Frontal cortex (tissue), 4 donors: ENCODE results near the gene LRRC37A2. TPM values are rescaled to one million over a fixed set of nuclear protein-coding genes. Genes with fewer than 3 reads are reported as not detected.
"Not testable (repeated sequence)": the region's sequence is repeated elsewhere in the genome, so short reads cannot be mapped to it uniquely, and the experiment has no call there.

Experiments used
- DNase-seq, 2 donors: peaks; one replicate each; pipeline ENCODE4 v3.0.0; 2012; ENCODE audit warnings: low spot score in 2 of 2
- FAIRE-seq: peaks from 2 replicates; lab custom pipeline; 2012; peaks lifted over from hg19 to GRCh38; lab: Jason Lieb, UNC
- total RNA-seq: library from RNA; depleted of rRNA; stranded (reverse); fragments of >200 nt; gene quantifications from one replicate; pipeline ENCODE4 v1.2.3, GENCODE V29; 2014
- donor health status: control.
- donor health status: control.
- donor health status: control.

Gene LRRC37A2
- 9.4 TPM for total RNA-seq

GRCh38 chr17:46512168-46512567, at the start of gene LRRC37A2:
TSS of gene LRRC37A2 (plus strand) at chr17:46512468. CDS start at chr17:46512713, 245 bp downstream.
- FAIRE-seq = not testable (repeated sequence)

DNA sequence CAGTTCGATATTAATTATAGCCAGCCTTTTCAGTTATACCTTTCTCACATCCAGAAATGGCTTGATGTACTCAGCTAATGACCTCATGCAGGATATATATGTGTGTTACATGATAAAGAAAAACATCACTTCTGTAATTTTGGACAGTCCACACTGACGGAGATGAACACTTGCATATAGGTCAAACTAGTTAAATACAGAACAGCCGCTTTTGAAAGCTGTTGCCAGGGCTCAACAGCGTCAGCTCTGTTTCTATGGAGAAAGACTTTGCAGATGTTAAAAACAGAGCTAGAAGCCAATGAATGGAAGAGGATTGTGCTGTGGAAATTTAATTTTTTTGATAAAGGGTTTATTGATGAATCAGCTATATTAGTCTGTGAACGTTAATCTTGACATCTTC, 44.6 kb upstream of the LRRC37A2 start:
- not testable (repeated sequence) for DNase-seq, FAIRE-seq

More at GRCh38 chr17:46512168-46512567, at the start of gene LRRC37A2:
- DNase-seq = not testable (repeated sequence)

DNA sequence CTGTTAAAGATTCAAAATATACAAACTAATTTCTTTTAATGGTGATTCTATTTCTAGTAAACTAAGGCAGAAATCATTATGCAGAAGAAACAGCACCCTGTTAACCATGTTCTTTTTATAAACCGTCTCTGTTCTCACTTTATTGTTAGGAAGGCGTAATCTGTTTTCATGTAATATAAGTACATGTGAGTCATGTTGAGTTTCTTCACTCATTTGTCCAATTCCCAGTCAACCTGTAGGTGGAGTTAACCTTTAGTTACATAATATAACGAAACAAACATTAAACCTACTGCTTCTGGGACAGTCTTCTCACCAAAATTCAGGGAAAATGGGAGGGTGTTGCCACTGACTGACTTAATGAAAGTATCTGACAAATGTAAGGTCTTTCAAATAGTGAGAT, 37.8 kb upstream of the LRRC37A2 start:
- DNase-seq = not testable (repeated sequence)
- peak; percentile 40 for FAIRE-seq

GRCh38 chr17:46475583-46475982, 36.7 kb upstream of the LRRC37A2 start:
- FAIRE-seq, DNase-seq: not testable (repeated sequence)

DNA sequence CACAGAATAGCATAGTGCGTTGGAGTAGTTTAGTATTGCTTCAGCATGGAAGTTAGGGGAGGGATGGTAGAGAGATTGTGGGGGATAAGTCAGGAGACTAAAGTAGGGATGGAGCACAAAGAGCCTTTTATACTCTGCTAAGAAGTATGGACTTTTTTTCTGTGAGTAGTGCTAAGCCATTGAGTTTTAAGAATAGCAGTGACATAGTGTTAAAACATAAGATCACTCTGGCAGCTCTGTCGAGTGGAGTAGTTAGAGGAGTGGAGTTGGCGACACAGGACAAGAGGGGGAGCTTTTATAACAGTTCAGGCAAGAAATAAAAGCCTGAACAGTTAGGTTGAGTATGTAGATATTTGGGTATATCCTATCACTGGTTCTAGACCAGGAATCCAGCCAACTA, 33.4 kb upstream of the LRRC37A2 start:
- not testable (repeated sequence) for FAIRE-seq, DNase-seq

- peak; percentile 94 for FAIRE-seq
- not testable (repeated sequence) for DNase-seq
These were observed 31.0 kb upstream of the LRRC37A2 start for GRCh38 chr17:46481310-46481709.

- not testable (repeated sequence) for FAIRE-seq, DNase-seq
These were observed 20.2 kb upstream of the LRRC37A2 start for GRCh38 chr17:46492021-46492420.

DNA sequence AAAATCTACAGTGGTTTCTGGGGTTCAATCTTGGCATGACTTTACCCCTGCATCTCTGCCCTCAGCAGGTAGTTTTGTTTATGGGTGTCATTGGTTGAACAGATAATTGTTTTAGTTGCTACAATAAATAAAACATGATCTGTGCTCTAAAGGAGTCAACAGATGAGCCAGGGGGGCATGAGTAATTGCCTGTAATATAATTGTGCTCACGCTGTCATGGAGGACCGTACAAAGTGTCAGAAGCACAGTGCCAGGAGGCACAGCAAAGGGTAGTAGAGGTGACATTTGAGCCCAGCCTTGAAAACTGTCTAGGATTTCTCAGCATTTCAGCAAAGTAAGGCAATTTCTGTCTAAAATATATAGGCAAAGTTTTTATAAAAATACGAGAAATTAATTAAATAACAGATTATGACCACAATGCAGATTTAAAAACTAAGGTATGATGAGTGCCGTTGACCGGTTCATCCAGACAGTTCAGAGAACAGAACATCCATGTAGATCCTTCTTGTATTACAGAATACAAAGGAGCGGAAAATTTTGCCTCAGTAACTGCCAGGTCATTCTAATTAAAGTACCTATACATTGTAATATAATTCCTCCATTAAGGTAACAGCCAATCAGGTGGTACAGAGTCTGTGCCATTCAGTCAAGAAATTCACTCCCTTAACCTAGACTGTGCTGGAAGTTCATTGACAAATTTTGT, 12.7 kb upstream of the LRRC37A2 start:
- not testable (repeated sequence) for DNase-seq

DNA sequence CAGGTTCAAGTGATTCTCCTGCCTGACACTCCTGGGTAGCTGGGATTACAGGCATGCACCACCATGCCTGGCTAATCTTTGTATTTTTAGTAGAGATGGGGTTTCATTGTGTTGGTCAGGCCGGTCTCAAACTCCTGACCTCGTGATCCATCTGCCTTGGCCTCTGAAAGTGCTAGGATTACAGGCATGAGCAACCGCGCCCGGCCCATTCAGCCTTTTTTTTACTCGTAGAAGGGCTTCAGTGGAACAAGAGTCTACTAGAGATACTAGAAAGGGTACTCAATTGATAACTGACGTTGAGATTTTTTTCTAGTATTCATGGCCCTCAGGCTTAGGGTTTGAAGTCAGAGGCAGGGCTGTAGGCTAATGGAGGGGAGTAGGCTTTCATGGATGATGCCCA, 6.4 kb upstream of the LRRC37A2 start:
- not testable (repeated sequence) for DNase-seq, FAIRE-seq

More for the DNA sequence above, 12.7 kb upstream of the LRRC37A2 start:
- FAIRE-seq = not testable (repeated sequence)

DNA sequence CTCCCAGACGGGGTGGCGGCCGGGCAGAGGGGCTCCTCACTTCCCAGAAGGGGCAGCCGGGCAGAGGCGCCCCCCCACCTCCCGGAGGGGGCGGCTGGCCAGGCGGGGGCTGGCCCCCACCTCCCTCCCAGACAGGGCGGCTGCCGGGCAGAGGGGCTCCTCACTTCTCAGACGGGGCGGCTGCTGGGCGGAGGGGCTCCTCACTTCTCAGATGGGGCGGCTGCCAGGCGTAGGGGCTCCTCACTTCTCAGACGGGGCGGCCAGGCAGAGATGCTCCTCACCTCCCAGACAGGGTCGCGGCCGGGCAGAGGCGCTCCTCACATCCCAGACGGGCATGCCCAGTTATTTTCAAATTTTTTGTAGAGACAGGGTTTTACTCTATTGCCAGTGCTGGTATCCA, 22.4 kb downstream of the LRRC37A2 start:
- not testable (repeated sequence) for FAIRE-seq, DNase-seq

GRCh38 chr17:46548607-46549006, 36.3 kb downstream of the LRRC37A2 start:
- not testable (repeated sequence) for DNase-seq, FAIRE-seq

GRCh38 chr17:46559155-46559554, 46.9 kb downstream of the LRRC37A2 start:
- DNase-seq, FAIRE-seq: not testable (repeated sequence)

DNA sequence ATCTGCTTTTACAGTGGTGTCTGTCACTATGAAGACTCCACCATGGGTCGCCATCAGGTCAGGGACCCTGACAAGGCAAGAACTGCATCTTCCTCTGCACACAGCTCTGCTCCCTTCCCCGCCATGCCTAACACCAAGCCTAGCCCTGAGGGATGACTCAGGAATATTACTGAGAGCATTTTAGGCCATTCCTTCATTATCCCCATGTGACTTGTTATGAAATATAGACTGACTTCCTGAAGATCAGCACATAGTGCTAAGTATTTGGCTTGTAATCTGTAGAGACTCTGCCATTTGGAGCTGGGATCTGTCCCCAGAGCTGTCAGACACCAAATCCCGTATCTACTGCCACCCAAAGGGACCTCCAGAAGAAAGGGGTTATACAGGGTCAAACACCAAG, 47.8 kb downstream of the LRRC37A2 start:
- DNase-seq, FAIRE-seq: not testable (repeated sequence)

DNA sequence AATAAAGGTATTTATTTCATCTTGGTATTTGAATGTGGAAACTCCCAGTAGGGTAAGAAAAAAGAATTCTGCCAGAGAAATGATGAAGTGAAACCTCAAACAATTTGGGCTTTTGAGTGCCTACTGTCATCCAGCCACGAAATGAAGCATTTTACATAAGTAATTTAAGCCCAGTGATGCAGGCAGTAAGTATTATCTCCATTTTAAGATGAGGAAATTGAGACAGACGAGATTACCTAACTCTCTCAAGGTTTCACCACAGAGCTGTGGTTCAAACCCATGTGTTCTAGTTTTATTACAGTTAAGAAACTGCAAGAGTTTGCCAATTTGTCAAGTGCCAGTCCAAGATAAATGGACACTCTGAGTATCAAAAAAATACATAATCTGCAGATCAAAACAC, 54.0 kb downstream of the LRRC37A2 start:
- DNase-seq, FAIRE-seq: not testable (repeated sequence)

DNA sequence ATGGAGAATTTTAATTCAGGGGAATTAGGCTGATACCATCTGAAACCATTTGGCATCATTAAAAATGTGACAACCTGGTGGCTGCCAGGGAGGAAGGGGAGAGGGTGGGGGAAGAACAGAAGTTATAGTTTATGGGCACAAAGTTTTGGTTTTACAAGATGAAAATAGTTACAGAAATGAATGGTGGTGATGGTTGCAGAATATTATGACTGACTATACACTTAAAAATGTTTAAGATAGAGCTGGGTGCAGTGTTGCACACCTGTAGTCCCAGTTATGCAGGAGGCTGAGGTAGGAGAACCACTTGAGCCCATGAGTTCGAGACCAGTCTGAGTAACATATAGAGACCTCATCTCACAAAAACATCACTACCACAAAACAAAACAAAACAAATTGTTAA, 54.7 kb downstream of the LRRC37A2 start:
- FAIRE-seq, DNase-seq: not testable (repeated sequence)

DNA sequence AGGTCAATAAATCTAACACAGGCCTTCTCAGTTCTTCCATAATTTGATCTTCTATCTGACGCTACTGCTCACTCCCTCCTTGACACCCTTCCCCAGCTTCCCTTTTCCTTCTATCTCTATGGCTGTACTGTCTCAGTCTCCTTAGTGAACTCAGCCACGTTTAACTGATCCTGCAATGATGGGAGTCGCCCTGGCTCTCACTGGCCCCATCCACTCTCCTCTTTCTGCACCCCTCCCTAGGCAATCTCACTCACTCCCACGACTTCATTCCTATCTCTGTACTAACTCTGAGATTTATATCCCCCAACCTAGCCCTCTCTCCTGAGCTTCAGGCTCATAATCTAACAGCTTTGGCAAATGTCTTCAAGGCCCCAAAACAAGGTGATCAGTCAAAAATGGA, 59.5 kb downstream of the LRRC37A2 start:
- not testable (repeated sequence) for FAIRE-seq, DNase-seq

GRCh38 chr17:46579083-46580075, 67.1 kb downstream of the LRRC37A2 start, which contains the start of gene ARL17A:
TSS of gene ARL17A (minus strand) at chr17:46579691. CDS start at chr17:46576322, 3,369 bp downstream.
- DNase-seq = not testable (repeated sequence)
- FAIRE-seq = peak; percentile 99

DNA sequence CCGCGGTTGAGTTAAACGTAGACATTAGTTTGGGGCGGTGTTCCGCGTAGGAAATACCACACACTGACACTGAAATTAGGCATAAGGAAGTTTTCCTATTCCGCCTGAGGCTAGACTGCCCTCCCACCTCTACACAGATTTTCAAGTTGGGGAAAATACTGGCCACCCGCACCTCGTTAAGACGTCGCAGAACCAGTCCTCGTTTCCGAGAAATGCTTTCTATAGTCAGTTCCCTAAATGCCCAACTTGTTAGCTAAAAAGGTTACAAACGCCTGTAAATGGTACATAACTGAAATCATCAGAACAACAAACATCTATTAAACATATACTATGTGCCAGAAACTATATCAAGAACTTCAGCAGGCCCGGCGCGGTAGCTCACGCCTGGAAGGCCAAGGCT, 67.8 kb downstream of the LRRC37A2 start:
- not testable (repeated sequence) for FAIRE-seq, DNase-seq

DNA sequence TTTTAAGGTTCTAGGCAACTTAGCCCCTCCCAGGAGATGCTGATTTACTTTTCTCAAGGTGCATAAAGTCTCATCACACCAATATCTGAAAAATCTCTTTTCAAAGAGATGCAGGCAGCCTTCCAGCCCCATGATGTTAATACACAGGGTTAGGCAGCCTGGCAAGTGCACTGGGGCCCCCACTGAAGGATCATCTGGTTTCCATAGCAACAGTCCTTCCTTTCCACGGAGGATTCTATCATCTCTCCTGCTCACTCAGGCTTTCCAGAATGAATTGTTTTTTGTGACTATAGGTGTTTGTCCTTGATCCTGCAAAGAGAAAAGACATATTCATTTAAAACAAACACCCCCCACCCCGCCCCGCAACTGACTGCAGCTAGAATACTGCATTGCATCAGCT, 73.2 kb downstream of the LRRC37A2 start:
- FAIRE-seq, DNase-seq: not testable (repeated sequence)
